IPS-NIHi11 (cell line): Measurements from ENCODE around the gene SIAH2.
A peak's percentile ranks its signal among the peaks of the same experiment; 100 is the strongest.

Source experiments
- DNase-seq: peaks from one replicate; pipeline ENCODE4 v3.0.0; 2012; ENCODE audit warnings: mixed read lengths, low spot score

SIAH2 gene

DNA sequence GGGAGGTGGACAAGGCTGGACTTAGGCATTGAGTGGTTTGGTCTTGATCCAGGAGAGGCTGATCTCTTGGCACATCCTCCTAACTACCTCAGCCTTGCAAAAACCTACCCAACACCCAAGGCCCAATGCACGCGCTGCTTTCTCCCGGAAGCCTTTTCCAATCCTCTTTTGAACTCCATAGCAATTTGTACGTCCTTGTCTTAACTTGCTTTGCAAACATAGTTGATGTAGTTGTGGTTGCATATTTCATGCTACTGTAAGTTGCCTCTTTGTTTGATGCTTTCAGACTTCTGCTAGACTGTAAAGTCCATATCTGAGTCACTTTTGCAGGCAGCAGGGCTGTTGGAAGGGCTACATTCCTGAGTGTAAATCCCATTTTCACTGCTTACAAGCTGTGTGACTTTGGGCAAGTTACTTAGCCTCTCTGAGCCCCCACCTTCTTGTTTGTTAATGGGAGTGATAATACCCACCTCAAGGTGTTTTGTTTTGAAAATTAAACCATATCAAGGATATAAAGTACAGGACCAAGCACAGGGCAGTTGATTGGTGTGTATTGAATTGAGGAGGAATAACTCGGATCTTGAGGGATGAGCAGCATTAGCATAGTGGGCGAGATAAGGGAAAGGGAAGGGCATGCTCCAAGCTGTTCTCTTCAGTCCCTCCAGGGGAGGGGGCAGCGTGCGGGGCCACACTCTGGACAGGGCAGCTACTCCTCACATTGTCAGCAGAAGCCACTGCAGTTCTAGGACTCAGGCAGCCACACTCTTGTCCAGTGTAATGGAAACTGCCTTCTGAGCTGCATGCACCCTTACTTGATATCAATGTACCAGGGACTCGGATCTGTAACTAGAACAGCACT lies 28.8 kb downstream of the SIAH2 start:
- no peak for DNase-seq

DNA sequence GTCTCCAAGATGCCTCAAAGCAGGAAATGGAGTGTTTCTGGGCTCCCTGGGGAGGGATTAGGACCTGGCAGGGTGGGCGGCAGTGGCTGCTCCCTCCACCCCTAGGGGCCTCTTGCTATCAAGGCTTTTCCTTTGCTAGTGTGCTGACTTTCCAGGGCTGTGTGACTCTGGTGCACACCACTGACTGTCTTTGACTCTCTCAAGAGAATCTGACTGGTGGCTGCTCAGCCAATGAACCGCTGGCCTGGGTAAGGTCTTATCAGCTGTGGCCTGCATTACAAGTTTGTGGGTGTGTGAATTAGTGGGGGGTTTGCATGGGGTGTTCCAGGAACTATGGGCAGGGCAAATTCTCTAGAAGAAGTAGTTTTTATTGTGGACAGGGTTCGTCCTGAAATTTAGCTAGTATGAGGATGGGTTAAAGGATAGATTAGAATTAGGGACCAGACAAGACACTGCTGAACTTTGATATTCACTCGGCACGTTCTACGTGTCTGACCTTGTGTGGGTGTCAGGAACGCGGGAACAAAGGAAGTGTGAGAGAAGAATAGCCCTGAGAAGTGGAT lies 29.5 kb downstream of the SIAH2 start:
- DNase-seq = peak; percentile 45

DNA sequence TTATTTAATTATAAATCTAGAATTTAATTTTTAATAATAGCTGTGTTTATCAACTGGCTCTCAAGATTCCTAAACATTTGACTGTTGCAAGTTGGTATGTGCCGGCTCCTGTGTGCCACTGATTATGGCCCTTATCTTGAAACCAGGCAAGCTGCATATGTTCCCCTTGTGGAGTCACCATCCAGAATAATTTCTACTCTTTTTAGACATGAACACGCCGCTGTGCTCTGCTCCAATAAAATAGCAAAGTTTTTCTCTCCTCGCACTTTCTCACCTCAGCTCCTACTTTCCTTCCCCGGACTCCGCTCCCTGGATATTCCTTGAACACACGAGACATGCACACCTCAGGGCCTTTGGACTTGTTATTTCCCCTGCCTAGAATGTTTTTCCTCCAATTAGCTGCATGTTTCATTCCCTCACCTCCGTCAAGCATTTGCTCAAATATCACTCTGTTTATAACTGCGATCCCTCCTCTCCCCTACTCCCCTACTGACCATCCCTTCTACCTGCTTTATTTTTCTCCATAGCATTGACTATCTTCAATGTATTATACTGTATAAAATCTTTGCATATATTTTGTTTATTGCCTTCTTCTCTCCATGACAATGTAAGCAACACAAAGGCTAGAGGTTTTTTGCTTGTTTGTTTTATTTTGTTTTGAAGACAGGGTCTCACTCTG lies 33.1 kb downstream of the SIAH2 start:
- no peak for DNase-seq

DNA sequence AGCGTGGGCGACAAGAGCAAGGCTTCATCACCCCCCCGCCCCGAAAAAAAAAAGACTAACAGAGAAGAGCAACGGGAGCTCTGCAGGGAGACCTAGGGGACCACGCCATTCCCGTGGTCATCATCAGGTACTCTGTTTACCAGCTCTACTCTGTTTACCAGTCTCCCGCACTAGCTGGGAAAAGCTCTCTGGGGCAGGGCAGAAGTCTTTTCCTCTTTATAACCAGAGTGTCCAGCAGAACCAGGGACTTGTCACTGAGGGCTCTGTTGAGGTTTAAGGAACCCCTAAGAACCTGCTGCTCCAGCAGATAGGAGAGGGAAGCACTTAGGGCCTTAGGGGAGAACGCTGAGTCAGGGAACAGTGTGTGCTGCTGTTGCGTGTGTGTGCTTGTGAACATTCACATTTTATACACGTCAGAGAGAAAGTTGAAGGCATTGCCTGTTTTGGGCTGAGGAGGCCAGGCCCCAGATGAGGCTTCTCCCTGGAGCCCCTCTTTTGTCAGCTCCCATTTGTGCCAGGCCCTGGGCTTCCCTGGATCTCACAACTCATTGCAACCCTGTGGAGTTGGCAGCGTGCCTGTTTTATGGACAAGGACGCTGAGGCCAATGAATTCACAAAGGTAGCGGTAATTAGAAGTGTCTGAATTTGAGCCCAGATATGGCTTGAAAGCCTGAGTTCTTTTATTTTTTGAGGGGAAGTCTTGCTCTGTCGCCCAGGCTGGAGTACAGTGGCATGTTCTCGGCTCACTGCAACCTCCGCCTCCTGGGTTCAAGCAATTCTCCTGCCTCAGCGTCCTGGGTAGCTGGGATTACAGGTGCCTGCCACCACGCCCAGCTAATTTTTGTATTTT lies 35.1 kb downstream of the SIAH2 start:
- no peak for DNase-seq

DNA sequence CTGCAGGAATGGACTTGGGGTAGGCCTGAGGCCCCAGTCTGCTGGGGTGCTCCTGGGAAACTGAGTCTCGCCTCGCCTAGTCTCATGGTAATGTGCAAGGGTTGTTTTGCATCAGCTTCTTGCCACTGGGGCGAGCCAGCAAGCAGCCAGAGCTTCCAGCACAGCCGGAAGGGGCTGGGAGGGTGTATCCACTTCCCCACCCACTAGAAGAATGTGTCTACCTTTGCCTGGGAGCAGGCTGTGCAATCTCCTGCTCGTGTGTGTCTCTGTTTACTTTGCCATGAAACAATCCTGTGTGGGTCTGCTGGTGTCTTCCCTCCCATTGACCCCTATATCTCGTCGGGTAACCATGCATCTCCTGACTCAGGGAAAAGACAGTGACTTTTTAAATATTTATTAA lies 37.4 kb downstream of the SIAH2 start:
- DNase-seq = no peak

DNA sequence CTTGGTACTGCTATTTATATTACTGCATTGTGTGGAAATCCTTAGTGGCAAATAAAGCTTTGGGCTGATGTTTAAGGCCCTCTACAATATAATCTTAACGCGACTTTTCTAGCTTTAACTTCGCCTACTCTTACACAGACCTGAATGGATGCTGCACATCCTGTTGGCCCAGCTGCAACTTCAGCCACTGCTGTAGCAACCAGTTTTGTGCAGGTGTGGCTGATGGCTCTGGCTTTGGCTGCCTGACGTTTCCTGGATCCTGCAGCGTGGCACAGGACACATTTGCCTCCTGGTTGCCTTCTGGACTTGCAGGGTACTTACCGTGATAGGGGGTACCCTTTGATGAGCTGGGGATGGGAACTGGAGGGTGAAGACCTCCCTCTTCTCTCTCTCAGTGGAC lies 39.0 kb downstream of the SIAH2 start:
- no peak for DNase-seq

DNA sequence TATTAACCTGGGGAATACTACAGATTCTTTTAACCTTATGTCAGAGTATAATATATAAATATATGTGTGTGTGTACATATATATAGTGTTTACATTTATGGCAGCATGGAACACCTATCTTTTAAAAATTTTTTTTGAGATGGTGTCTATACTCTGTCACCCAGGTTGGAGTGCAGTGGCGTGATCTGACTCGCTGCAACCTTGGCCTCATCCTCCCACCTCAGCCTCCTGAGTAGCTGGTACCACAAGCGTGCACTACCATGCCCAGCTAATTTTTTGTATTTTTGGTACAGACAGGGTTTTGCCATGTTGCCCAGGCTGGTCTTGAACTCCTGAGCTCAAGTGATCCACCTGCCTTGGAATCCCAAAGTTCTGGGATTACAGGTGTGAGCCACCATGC lies 40.7 kb downstream of the SIAH2 start:
- DNase-seq = no peak

DNA sequence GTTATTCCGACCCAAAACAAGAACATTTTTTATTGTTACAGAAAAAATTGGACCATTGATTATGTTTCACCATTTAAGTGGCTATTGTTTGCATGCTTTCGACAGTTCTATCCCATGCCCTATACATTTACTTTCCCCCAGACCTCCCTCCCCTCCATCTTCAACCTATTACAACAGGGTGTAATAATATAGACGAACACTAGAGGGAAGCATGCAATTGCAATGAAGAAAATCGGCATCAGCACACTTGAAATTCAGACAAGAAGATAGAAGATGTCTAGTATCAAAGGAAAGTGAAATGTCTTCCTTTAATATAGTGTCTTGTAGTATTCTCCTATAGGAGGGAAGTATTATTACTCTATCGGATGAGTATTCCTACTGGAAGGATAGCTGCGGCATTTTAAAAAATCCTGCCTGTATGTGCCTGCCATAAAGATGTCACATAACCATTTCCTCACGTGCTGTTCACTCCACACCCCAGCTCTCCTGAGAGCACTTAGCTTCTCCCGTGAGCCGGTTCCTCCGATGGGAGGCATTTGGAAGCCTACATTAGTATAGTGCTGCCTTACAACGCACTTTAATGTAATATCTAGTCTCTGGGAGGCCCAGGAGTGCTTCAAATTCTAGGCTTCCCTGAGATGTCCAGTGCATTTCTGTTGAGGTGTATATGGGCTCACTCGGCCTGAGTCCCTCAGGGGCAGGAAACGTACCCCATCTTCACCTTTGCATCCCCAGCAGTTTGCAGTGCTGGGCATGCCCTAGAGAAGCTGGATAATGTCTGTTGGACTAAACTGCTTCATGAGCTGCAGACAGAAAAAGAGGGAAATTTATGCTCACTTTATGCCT lies 41.5 kb downstream of the SIAH2 start:
- peak; percentile 83 for DNase-seq

DNA sequence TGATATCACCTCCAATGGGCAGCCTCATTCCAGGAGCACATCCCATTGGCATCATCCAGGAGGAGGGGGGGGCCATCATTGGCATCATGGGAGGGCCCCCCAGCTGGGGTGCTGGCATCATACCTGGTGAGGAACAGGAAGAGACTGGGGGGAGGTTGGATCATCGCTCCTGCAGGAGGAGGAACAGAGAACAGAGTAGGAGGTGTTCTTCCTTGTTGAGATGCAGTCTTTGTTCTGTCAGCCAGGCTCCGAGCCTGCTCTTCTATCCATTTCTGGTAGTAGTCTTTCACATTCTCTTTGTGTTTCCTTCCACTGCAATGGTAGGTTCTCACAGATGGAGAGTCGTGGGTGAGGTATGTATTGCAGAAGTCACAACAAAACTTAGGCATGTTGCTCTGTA lies 42.5 kb downstream of the SIAH2 start:
- DNase-seq = no peak

DNA sequence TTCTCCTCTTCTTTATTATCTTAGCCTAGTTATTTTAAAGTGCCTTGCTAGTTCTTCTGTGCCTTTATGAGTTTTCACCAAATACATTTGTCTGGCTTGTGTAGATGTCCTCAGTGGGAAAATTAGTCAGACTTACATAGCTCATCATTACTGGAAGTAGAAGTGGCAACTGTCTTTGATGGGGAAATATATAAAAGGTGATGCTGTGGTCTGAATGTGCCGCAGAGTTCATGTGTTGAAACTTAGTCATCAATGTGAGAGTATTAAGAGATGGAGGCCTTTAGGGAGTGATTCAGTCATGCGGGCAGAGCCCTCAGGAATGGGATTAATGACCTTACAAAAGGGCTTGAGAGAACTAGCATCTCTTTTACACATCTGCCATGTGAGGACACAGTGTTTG lies 52.9 kb downstream of the SIAH2 start:
- DNase-seq = no peak

DNA sequence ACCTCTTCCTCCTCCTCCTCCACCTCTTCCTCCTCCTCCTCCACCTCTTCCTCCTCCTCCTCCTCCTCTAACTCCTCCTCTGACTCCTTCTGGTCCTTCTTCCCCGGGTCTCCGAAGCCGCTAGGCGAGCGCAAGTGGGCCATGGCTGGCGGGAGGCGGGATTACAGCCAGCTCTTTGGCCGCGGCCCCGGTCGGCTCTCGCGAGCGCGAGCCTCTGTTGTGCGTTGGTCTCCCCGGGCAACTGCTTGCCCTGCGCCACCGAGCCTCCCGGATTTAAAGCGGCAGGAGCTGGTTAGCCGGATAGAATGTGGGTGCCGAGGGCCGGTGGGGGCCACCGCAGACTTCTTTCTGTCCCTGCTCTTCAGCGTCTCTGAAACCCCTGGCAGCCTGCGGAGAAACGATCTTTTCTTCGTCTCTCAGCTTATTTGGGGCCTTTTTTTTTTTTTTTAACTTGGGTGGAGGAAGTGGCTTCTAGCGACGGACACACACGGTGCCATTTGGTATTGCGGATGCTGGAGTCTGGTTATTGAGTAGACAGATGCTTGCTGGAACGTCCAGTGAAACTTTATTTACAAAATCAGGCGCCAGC lies 59.1 kb downstream of the SIAH2 start, which contains the start of gene ERICH6:
ERICH6 (minus strand) TSS at position 165 of the 589 bp plus-strand sequence; CDS start at position 143, 22 bp downstream.
- peak; percentile 96 for DNase-seq

DNA sequence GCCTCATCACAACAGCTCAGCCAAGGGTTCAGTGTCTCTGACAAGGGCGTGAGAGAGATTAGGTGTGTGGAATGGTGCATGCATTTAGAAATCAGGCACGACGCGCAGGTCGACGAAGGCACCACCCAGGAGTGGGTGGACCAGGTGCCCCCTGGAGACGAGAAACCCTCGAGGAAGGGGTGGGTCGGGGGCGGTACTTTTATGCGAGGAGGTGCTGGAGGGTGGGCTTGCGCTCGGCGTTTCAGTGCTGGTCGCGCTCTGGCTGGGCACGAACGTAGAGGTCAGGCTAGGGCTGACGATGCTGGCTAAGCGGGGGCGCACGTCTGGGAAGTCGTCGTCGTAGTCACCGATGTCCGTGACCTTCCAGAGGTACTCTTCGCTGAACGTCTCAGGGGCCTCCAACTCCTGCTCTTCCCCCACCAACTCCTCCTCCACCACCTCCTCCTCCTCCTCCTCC lies 59.6 kb downstream of the SIAH2 start:
- peak; percentile 36 for DNase-seq

DNA sequence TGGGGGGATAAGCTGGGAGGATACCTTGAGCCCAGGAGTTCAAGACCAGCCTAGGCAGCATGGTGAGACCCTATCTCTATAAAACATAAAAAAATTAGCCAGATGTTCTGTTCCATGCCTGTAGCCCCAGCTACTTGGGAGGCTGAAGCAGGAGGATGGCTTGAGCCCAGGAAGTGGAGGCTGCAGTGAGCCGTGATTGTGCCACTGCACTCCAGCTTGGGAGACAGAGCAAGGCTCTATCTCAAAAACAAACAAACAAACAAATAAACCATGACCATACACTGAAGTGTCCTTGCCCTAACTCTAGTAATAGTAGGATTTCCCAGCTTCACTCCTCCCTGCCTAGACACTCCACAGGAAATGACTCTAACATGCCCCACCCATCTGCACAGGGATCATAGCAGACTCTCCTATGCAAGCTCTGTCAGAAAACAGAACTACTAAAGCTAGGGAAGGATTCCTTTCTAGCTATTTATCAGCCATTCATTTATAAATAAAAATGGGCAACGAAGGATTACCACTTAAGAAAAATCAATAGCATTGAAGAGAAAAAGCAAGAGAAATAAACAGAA lies 63.8 kb downstream of the SIAH2 start:
- DNase-seq = no peak

DNA sequence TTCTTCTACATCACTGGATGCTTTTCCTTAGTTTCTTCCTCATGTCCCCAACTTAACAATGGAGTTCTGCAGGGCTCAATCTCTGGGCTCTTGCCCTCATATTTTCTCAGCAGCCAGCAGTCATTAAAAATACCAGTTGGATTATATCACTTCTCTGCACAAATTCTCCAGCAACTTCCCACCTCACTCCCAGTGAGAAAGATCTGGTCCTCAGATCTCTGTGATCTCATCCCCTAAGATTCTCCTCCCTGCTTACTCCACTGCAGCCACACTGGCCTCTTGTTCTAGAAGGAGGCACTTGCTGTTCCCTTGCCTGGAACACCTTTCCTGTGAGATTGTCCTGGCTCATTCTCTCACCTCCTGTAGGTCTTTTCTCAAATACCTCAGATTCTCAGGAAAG lies 65.3 kb downstream of the SIAH2 start:
- no peak for DNase-seq

DNA sequence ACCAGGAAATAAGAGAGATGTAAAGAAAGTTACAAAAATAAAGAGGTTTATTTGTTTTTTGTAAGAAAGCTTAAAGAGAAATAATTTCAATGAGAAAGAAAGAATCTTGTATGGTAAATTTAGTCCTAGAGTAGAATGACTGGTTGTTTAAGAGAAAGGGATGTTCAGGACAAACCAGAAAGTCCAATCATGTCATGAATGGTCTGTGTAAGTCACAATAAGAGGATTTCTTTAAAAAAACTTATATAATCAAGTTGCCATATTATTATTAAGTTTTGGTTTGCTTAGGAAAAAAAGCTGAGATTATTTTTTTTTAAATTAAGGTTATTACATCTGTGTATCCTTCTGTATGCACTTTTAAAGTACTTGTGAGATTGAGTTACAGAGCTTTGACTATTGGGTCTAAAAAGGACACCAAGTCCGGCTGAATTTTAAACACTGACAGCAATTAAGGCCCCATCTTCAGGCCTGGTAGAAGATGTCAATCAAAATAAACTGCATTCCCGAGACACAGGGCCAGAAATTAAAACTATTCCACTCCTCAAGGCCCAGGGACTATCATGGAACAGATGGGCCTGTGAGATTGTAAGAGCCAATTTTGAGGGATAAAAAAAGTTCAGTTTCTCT lies 71.4 kb downstream of the SIAH2 start:
- DNase-seq = no peak
